Measurements from ENCODE around the gene RPS14. TPM values are rescaled to one million over a fixed set of nuclear protein-coding genes. Genes with fewer than 3 reads are reported as not detected.
A peak's percentile ranks its signal among the peaks of the same experiment; 100 is the strongest.

RPS14 gene
- polyA plus RNA-seq, 1 donor (not counting 4 experiments of a cell fraction or from before 2014, with no cell fraction given), result 3,540 TPM

DNA sequence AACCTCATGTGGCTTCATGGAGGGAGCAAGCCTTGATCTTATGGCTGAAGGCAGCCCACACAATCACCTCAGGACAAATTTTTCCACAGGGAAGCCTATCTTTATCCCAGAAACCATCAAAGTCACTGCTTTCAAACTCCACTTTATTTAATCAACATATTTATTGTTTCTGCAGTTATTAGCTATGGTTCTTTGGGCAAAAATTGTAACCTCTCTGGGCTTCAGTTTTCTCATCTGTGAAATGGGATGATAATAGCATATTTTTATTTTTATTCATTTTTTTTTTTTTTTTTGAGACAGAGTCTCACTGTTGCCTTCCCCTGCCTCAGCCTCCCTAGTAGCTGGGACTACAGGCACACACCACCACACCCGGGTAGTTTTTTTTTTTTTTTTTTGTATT, 2.1 kb upstream of the RPS14 start:
- dilution Hi-C loops (cut with MboI; ENCODE audit: extremely low pct_ligation_motif_present, low sequenced_read_pairs), result no loop called here
- Histone ChIP-seq H3K4me3 (ENCODE audit: control insufficient read depth in 2 of 3, extremely low read depth in 1 of 3, insufficient read depth in 2 of 3, low read depth in 1 of 3, low read length in 3 of 3) (no peak overlapping the region), H3K27me3 (ENCODE audit: control insufficient read depth, extremely low read depth, insufficient read depth, low read length) (no peaks in the 10 kb centered on the region), H3K9me1 (ENCODE audit: control insufficient read depth, extremely low read depth, insufficient read depth, low read length) (no peaks in the 10 kb centered on the region), H3K9ac (ENCODE audit: control insufficient read depth, extremely low read depth, insufficient read depth, low read length) (no peak overlapping the region), H4K20me1 (ENCODE audit: control insufficient read depth, extremely low read depth, insufficient read depth, low read length) (peaks cover 17% of the 10 kb centered on the region), H3K36me3 (ENCODE audit: control insufficient read depth in 2 of 2, extremely low read depth in 1 of 2, insufficient read depth in 2 of 2, low read length in 2 of 2) (peaks cover 17 to 22% of the 10 kb centered on the region in 2 experiments), H3K4me1 (ENCODE audit: control insufficient read depth, extremely low read depth, insufficient read depth, low read length) (peaks cover 12% of the 10 kb centered on the region), H3K79me2 (ENCODE audit: control insufficient read depth, insufficient read depth, low read length) (peaks cover 29% of the 10 kb centered on the region), H3K9me3 (ENCODE audit: control insufficient read depth, low read depth, low read length) (no peaks in the 10 kb centered on the region), H3K4me2 (ENCODE audit: control insufficient read depth, extremely low read depth, insufficient read depth, low read depth, low read length) (no peak overlapping the region), H3K27ac (ENCODE audit: control insufficient read depth, insufficient read depth, low read length) (no peak overlapping the region), H2AFZ (ENCODE audit: control insufficient read depth, low read length) (no peak overlapping the region)
- FAIRE-seq, result no peak
- no peak for DNase-seq (ENCODE audit: low read depth, low spot score)
- no peak for TF ChIP-seq EZH2 (IDR thresholded peaks at IDR 0.05; ENCODE audit: low read length)
- TF ChIP-seq, protein P1, sequence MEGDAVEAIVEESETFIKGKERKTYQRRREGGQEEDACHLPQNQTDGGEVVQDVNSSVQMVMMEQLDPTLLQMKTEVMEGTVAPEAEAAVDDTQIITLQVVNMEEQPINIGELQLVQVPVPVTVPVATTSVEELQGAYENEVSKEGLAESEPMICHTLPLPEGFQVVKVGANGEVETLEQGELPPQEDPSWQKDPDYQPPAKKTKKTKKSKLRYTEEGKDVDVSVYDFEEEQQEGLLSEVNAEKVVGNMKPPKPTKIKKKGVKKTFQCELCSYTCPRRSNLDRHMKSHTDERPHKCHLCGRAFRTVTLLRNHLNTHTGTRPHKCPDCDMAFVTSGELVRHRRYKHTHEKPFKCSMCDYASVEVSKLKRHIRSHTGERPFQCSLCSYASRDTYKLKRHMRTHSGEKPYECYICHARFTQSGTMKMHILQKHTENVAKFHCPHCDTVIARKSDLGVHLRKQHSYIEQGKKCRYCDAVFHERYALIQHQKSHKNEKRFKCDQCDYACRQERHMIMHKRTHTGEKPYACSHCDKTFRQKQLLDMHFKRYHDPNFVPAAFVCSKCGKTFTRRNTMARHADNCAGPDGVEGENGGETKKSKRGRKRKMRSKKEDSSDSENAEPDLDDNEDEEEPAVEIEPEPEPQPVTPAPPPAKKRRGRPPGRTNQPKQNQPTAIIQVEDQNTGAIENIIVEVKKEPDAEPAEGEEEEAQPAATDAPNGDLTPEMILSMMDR (optimal IDR thresholded peaks at IDR 0.05 in 1 of 3, IDR thresholded peaks at IDR 0.05 in 1 of 3, conservative IDR thresholded peaks at IDR 0.05 in 1 of 3; ENCODE audit: extremely low read depth in 1 of 3, insufficient read depth in 2 of 3, low read length in 3 of 3), result no peak

DNA sequence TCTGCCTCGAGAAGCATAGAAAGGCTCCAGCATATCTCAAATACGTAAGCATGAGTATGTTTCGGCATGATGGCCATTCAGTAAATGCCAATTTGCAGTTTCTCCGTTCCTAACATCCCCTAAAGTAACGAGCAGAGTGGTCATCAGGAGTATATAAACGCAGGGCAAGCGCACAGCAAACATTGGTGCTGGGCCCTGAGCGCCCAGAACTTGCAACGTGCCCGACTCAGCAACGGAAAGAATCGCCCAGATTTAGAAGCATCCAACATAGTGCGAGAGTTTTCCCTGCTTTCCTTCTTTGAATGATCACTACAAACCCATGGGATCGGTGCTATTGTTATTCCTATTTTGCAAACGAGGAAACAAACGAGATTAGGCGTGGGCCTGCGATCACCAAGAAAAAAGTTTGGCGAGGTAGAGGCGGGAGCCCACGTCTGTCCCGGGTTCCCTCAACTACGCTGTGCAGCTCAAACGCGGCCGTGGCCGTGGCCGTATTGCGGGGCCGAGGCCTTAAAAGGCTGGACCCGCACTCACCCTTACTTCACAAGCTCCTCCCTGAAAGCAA, 505 bp downstream of the RPS14 start:
- H3K27me3 ChIP-seq (ENCODE audit: control insufficient read depth, extremely low read depth, insufficient read depth, low read length), result no peaks in the 10 kb centered on the region
- peak; percentile 17 for FAIRE-seq
- dilution Hi-C loops (cut with MboI; ENCODE audit: extremely low pct_ligation_motif_present, low sequenced_read_pairs), result no loop called here
- no peak for DNase-seq (ENCODE audit: low read depth, low spot score)
- H4K20me1 ChIP-seq (ENCODE audit: control insufficient read depth, extremely low read depth, insufficient read depth, low read length), result peaks cover 35% of the 10 kb centered on the region
- H3K4me1 ChIP-seq (ENCODE audit: control insufficient read depth, extremely low read depth, insufficient read depth, low read length), result peaks cover 12% of the 10 kb centered on the region
- no peaks in the 10 kb centered on the region for H3K9me3 ChIP-seq (ENCODE audit: control insufficient read depth, low read depth, low read length)
- H3K79me2 ChIP-seq (ENCODE audit: control insufficient read depth, insufficient read depth, low read length), result peaks cover 44% of the 10 kb centered on the region
- no peaks in the 10 kb centered on the region for H3K9me1 ChIP-seq (ENCODE audit: control insufficient read depth, extremely low read depth, insufficient read depth, low read length)
- H3K4me3 ChIP-seq (ENCODE audit: control insufficient read depth in 2 of 3, extremely low read depth in 1 of 3, insufficient read depth in 2 of 3, low read depth in 1 of 3, low read length in 3 of 3), result peak overlapping the region; percentile 72 to 95 (median 85)
- peak overlapping the region; percentile 81 for H3K4me2 ChIP-seq (ENCODE audit: control insufficient read depth, extremely low read depth, insufficient read depth, low read depth, low read length)
- peak overlapping the region; percentile 98 for H3K27ac ChIP-seq (ENCODE audit: control insufficient read depth, insufficient read depth, low read length)
- H3K9ac ChIP-seq (ENCODE audit: control insufficient read depth, extremely low read depth, insufficient read depth, low read length), result peak overlapping the region; percentile 99
- H2AFZ ChIP-seq (ENCODE audit: control insufficient read depth, low read length), result no peak overlapping the region
- H3K36me3 ChIP-seq (ENCODE audit: control insufficient read depth in 2 of 2, extremely low read depth in 1 of 2, insufficient read depth in 2 of 2, low read length in 2 of 2), result peaks cover 38 to 43% of the 10 kb centered on the region in 2 experiments
- TF ChIP-seq, protein P1 (optimal IDR thresholded peaks at IDR 0.05 in 1 of 3, IDR thresholded peaks at IDR 0.05 in 1 of 3, conservative IDR thresholded peaks at IDR 0.05 in 1 of 3; ENCODE audit: extremely low read depth in 1 of 3, insufficient read depth in 2 of 3, low read length in 3 of 3), result no peak
- TF ChIP-seq EZH2 (IDR thresholded peaks at IDR 0.05; ENCODE audit: low read length), result no peak
